GM18867 (cell line): ENCODE measurements around the gene SLC35E2B.
"Not testable (repeated sequence)": the region's sequence is repeated elsewhere in the genome, so short reads cannot be mapped to it uniquely, and the experiment has no call there.

Source experiments
- ATAC-seq: cut with Tn5 transposase; IDR thresholded peaks from one replicate; pipeline ENCODE4 v1.9.1; 2021; ENCODE audit warnings: mild to moderate bottlenecking, moderate library complexity; ENCODE audit not compliant: unreplicated experiment

Gene SLC35E2B

DNA sequence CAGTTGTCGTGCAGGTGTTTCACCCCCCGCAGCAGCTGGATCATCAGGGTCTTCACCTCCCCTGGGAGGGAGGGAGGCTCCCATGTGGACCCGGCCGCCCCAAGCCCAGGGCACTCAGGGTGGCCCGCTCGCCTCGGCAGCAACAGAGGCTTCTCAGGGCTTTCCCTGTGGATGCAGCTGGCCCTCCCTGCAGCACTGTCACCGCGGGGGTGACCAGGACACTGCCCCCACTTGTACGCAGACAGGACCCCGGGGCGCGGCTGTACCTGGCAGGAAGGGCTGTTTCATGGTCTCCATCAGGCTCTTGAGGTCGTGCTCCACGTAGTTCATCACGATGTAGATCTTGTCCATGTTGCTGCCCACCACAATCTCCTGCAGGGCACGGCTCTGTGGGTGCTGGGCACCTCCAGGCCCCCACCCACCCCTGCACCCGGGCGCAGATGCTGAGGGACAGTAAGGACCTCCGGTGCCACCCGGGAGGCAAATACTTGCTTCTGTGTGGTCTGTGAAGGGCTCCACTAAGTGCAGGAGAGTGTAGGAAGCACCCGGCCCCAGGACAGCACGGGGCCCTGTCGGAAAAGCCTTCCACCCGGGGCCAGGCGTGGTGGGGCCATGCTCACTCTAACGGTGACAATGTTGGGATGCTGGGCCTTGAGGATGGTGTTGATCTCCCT, 11.8 kb upstream of the SLC35E2B start:
- not testable (repeated sequence) for ATAC-seq

GRCh38 chr1:1703796-1704195, 11.2 kb upstream of the SLC35E2B start:
- no peak for ATAC-seq

GRCh38 chr1:1702506-1702905, 9.9 kb upstream of the SLC35E2B start:
- ATAC-seq: not testable (repeated sequence)

DNA sequence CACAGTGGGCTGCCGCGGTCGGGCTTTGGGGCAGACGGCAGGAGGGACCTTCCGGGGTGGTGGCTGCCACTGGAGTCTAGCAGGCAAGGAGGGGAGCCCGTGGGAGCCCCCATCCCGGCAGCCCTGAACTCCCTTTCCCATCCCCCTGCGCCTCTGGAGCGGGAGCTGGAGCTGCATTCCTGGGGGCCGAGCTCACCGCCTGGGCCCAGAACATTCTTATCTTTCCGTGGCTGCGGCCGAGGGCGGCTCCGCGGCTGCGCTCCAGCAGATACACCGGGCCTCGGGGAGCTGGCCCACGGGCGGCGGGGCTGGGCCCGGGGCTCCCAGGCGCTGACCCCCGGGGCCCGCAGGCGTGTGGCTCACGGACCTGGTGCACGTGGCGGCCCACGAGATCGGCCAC, 8.0 kb upstream of the SLC35E2B start:
- ATAC-seq: not testable (repeated sequence)

- ATAC-seq: not testable (repeated sequence)
These were observed 7.5 kb upstream of the SLC35E2B start for GRCh38 chr1:1700067-1700466.

DNA sequence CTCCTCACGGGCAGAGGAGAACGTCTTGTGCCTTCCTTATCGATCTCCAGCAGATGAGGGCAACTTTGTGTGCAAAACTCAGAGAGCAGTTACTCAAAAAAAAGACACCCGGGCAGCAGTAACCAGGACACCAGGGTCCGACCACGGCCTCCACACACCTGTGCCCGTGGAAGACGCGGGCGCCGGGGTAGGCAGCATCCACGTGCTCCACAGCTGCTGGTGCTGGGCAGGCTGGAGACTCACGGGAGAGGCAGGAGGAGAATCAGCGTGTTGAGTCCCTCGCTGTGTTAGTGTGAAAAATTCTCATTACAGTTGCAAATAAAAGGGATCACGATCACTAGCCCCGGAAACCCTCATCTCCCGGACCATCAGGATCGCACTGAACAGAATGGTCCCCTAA, 6.5 kb upstream of the SLC35E2B start:
- not testable (repeated sequence) for ATAC-seq

DNA sequence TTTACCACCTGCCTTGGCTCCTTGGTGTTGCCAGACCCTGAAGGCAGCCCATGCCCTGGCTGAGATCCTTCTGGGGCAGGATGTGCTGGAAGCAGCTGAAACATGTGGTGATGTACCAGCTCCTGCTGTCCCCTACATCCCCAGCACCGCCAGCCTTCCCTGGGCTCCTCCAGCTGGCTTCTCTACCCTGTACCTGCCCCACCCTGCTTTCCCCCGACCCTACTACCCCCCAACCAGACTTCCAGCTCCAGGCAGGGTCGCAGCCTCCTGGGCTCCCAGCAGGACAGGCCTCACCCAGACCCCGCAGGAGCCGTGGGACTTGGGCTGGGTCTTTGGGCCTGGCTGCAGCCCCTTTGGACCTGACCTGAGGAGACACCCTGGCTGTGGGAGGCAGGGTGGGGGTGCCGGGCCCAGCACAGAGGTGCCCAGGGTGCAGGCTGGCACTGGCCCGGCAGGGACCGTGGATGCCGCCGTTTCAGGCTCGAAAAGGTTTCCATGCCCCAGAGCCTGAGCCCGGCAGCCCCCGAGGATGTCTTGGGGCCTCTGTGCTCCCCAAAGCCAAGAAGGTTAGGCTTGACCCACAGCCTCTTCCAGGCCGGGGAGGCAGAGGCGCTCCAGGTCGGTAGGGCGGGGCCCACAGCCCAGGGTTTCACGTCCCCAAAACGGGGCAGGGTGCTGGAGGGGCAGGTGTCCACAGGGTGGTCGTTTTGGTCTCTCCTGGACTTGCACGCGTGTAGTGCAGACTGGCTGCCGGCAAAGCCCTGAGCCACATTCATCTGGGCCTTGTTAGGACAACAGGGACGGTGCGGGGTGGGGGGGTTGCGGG, 5.0 kb upstream of the SLC35E2B start:
- ATAC-seq: not testable (repeated sequence)

DNA sequence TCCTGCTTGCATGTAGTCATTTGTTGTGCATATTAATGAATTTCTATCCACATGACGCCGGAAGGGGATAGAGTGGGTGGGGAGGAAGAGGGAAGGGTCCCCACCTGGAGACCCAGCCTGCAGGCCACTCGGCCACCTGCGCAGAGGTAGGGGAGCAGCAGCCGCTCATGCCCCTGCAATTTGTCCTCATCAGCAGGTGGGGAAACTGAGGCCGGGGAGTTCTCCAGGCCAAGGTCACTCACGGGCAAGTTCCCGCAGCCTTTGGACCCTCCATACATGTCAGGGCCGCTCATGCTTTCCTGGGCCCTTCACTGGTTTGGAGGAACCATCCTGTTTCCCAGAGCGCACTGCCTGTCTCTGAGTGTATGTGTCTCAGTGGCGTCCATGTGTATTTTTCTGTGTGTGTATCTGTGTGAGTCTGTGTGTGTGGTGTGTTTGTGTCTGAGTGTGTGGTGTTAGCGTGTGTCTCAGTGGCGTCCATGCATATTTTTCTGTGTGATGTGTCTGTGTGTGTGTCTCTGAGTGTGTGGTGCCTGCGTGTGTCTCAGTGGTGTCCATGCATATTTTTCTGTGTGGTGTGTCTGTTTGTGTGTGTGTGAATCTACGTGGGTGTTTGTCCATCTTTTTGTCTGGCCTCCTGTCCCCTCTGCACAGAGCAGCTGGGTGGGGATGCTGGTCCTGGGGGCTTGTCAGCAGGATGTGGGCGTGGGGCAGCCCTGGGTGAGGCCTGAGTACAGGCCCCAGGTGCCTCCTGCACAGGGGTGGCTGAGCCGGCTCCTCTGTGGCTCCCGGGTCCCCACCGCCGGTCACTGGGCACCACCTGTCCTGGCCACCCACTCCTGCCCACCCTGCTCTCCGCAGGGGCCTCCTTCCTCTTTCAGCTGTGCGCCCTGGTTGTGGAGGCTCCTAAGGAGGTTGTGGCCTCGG, 4.1 kb upstream of the SLC35E2B start:
- ATAC-seq: not testable (repeated sequence)

DNA sequence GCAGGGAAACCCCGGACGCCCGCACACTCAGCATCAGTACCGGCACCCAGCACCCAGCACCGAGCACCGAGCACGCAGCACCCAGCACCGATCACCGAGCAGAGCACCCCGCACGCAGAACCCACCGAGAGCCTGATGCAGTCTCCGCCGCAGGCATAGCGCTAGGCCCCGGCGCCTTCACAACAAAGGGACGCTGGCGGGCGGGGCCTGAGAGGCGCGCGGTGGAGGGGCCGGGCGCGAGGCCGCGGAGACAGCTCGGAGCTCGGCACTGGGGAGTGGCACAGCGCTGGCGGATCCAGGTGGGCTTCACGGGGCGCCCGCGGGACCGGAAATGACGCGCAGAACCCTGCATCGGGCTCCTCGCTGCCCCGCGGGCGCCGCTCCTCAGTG, 276 bp downstream of the SLC35E2B start:
- ATAC-seq: peak; percentile 35

DNA sequence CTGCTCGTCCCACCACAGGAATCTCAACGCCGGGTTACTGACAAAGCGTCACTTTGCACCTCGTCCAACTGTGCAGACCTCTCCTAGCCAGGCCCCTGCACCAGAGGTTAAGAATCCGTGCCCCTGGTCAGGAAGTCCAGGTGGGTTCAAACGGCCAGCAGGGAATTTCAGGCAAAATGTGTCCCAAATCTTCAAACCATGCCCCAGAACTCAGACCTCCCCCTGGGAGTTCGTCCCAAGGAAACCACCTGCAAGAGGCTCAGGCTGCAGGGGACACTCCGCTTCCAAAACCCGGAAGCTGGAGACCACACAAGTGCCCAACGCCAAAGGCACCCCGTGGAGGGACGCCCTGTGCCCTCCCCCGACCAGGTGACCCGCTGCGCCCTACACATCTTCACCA, 1.2 kb downstream of the SLC35E2B start:
- ATAC-seq: not testable (repeated sequence)

- not testable (repeated sequence) for ATAC-seq
These were observed 3.1 kb downstream of the SLC35E2B start for GRCh38 chr1:1689526-1689925.

DNA sequence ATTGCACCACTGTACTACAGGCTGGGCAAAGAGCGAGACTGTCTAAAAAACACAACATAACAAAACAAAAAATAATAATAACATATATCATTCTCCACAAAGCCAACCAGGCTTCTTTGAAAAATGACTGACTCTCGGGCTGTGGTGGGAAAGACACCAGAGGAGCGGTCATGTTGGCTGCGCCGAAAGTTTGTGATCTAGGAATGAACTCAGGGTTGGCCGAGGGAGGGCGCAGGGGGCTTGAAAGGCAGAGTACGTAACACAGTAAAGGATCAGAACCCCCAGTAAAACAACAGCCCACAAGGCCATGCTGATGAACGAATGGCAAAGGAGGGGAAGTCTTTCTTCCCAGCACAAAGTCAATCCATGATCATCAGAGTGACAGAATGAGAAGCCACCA, 4.7 kb downstream of the SLC35E2B start:
- ATAC-seq: no peak

GRCh38 chr1:1684031-1684681, 8.4 kb downstream of the SLC35E2B start:
- no peak for ATAC-seq

- ATAC-seq: no peak
These were observed 9.3 kb downstream of the SLC35E2B start for GRCh38 chr1:1683104-1683905.

DNA sequence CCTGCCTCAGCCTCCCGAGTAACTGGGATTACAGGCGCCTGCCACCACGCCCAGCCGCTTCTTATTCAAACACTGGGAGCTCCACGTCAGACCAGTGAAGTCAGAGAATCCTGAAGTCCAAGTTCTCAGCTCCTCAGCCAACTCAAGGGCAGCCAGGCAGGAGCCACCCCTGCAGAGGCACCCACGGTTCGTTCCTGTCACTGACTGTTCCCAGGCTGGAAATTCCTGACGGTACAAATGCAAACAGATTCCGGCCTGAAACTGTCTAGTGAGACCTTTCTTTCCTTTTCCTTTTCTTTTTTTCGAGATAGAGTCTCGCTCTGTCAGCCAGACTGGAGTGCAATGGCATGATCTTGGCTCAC, 11.7 kb downstream of the SLC35E2B start:
- no peak for ATAC-seq

DNA sequence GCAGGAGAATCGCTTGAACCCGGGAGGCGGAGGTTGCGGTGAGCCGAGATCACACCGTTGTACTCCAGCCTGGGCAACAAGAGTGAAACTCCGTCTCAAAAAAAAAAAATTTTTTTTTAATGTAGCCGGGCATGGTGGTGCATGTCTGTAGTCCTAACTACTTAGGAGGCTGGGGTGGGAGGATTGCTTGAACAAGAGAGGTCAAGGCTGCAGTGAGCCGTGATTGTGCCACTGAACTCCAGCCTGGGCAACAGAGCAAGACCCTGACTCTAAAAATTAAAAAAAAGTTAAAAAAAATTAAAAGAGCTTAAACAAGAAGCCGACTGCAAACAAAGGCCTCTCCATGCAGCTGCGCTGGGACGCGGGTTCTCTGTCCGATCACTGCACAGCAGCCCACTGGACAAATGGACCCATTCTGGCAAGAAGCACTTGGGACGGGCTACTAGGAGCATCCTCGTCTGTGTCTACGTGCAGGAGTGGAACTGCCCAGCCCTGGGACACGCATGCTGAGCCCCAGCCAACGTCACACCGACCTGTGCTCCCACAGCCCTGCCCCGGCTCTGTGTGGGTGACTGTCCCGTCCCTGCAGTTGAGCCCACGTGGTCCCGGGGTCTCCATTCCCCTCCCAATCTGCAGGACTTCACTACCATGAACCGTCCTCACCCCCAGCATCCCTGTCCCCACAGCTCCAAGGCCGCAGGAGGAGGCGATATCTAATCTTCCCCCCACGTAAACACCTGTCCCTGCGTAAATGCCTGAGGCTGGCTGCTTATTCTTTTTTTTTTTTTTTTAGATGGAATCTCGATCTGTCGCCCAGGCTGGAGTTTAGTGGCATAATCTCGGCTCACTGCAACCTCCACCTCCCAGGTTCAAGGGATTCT, 12.3 kb downstream of the SLC35E2B start:
- ATAC-seq: no peak

- ATAC-seq: no peak
These were observed 13.8 kb downstream of the SLC35E2B start for GRCh38 chr1:1678581-1679380.
